ENCODE measurements around the gene BMF. TPM values are rescaled to one million over a fixed set of nuclear protein-coding genes. Genes with fewer than 3 reads are reported as not detected.

The BMF gene
- total RNA-seq, 2 experiments from 2014 or later: 7.6 to 8.4 TPM

GRCh38 chr15:40100947-40101905 is 7.5 kb downstream of the BMF start:
- ATAC-seq: no peak
- Mint-ChIP-seq H3K27ac (peak overlapping the region; percentile 76), H3K9me3 (ENCODE audit: low read depth) (no peaks in the 10 kb centered on the region), H3K4me1 (peaks cover 90% of the 10 kb centered on the region), H3K27me3 (no peaks in the 10 kb centered on the region), H3K36me3 (ENCODE audit: low read depth) (no peaks in the 10 kb centered on the region), H3K4me3 (no peak overlapping the region)
- ChIA-PET CTCF (interaction anchor here (0.9 to 8.1 kb wide), 4 partner anchors 14 to 54 kb away, joined by 3 to 67 read pairs (median 4); no protein-coding TSS in a partner anchor), POLR2A (interaction anchor here (1.0 kb wide), 1 partner anchor 54 kb away, joined by 3 read pairs; no protein-coding TSS in a partner anchor)
- no peak for DNase-seq
- intact Hi-C loops (cut with DNase I, micrococcal nuclease): no loop called here

DNA sequence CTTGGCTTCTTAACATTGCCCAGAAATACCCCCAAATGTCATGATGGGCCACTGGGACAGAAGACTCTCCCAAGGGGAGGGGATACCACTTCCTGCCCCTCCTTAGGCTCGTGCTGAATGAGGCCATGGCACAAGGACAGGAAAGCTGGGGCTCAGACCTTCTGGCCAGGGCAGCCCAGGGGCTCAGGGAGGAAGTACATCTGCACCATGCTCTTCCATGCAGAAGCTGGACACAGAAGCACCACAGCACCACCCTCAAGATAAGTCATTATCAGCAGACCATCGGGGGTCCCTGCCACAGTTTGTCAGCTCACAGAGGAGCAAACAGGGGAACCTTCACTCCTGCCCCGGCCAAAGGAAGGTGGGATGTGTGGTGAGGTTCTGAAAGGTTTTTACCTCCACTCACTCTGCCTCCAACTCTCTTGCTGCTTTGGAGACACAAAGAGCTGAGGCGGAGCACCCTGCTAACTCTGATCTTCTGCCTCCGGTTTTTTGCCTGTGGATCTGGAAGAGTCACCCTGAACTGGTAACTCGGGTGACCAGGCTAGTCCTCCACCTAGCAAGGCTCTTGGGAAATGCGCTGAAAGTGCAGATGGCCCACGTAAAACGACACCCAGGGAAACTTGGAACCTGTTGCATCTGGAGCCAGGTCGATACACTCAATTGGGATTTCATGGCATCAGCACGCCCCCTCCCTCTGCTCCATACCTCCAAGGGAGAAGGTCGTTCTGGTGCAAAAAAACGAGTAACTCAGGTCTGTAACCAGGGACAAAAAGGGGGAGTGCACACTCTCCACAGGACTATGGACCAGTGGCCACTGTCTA is 8.3 kb downstream of the BMF start:
- Mint-ChIP-seq H3K36me3 (ENCODE audit: low read depth) (no peaks in the 10 kb centered on the region), H3K27ac (peak overlapping the region; percentile 76), H3K4me3 (no peak overlapping the region), H3K9me3 (ENCODE audit: low read depth) (no peaks in the 10 kb centered on the region), H3K27me3 (no peaks in the 10 kb centered on the region), H3K4me1 (peaks cover 90% of the 10 kb centered on the region)
- ATAC-seq (no peak), DNase-seq (no peak)
- ChIA-PET CTCF (interaction anchor here (0.6 to 8.1 kb wide), 6 partner anchors 8 to 345 kb away, joined by 3 to 85 read pairs (median 4); partner anchors contain the start of gene BMF), POLR2A (interaction anchor here (0.6 to 1.0 kb wide), 3 partner anchors 53 to 185 kb away, joined by 3 to 4 read pairs (median 3); no protein-coding TSS in a partner anchor)
- intact Hi-C loops (cut with DNase I, micrococcal nuclease): no loop called here

- intact Hi-C loops (cut with DNase I, micrococcal nuclease): loop anchor here (1.0 to 5.0 kb wide), 4 partner anchors 8 to 471 kb away; partner anchors contain the start of gene FSIP1 (in 1 of the 2)
- no peaks in the 10 kb centered on the region for H3K36me3 Mint-ChIP-seq (ENCODE audit: low read depth)
- CTCF ChIA-PET: interaction anchor here (0.6 to 8.1 kb wide), 11 partner anchors 9 to 270 kb away, joined by 3 to 85 read pairs (median 4); partner anchors contain the start of gene BMF
- POLR2A ChIA-PET: interaction anchor here (0.6 to 1.1 kb wide), 3 partner anchors 8 to 342 kb away, joined by 4 to 9 read pairs (median 5); partner anchors contain the start of gene BAHD1
- H3K9me3 Mint-ChIP-seq (ENCODE audit: low read depth): no peaks in the 10 kb centered on the region
- no peaks in the 10 kb centered on the region for H3K27me3 Mint-ChIP-seq
- peak overlapping the region; percentile 65 for H3K4me3 Mint-ChIP-seq
- ATAC-seq: peak; percentile 94
- H3K4me1 Mint-ChIP-seq: peaks cover 81% of the 10 kb centered on the region
- peak overlapping the region; percentile 97 for H3K27ac Mint-ChIP-seq
- peak; percentile 87 for DNase-seq
Measured at GRCh38 chr15:40098489-40099261, 10.0 kb downstream of the BMF start.

GRCh38 chr15:40097968-40098476 is 10.7 kb downstream of the BMF start:
- Mint-ChIP-seq H3K4me1 (peaks cover 79% of the 10 kb centered on the region), H3K36me3 (ENCODE audit: low read depth) (no peaks in the 10 kb centered on the region), H3K4me3 (peak overlapping the region; percentile 65), H3K27me3 (no peaks in the 10 kb centered on the region), H3K27ac (peak overlapping the region; percentile 97), H3K9me3 (ENCODE audit: low read depth) (no peaks in the 10 kb centered on the region)
- intact Hi-C loops (cut with DNase I, micrococcal nuclease): loop anchor here (1.0 to 5.0 kb wide), 4 partner anchors 8 to 471 kb away; partner anchors contain the start of gene FSIP1 (in 1 of the 2)
- DNase-seq (no peak), ATAC-seq (peak; percentile 5)
- ChIA-PET CTCF (interaction anchor here (0.7 to 8.1 kb wide), 9 partner anchors 10 to 177 kb away, joined by 3 to 85 read pairs (median 4); partner anchors contain the start of gene BMF), POLR2A (interaction anchor here (0.9 to 1.2 kb wide), 3 partner anchors 9 to 51 kb away, joined by 3 to 5 read pairs (median 4); no protein-coding TSS in a partner anchor)

GRCh38 chr15:40097096-40097967 is 11.3 kb downstream of the BMF start:
- H3K36me3 Mint-ChIP-seq (ENCODE audit: low read depth): no peaks in the 10 kb centered on the region
- POLR2A ChIA-PET: interaction anchor here (0.6 to 2.4 kb wide), 5 partner anchors 9 to 49 kb away, joined by 3 to 17 read pairs (median 3); no protein-coding TSS in a partner anchor
- CTCF ChIA-PET: interaction anchor here (0.7 to 8.1 kb wide), 14 partner anchors 11 to 512 kb away, joined by 3 to 85 read pairs (median 4); partner anchors contain the start of gene BMF
- H3K4me3 Mint-ChIP-seq: no peak overlapping the region
- ATAC-seq (no peak), DNase-seq (no peak)
- H3K27me3 Mint-ChIP-seq: no peaks in the 10 kb centered on the region
- H3K4me1 Mint-ChIP-seq: peaks cover 73% of the 10 kb centered on the region
- intact Hi-C loops (cut with DNase I, micrococcal nuclease): loop anchor here in 1 of 2 experiments (5.0 kb wide), 1 partner anchor 470 kb away; no protein-coding TSS in a partner anchor
- H3K9me3 Mint-ChIP-seq (ENCODE audit: low read depth): no peaks in the 10 kb centered on the region
- H3K27ac Mint-ChIP-seq: peak overlapping the region; percentile 97

- ATAC-seq (peak; percentile 28), DNase-seq (no peak)
- H3K27me3 Mint-ChIP-seq: no peaks in the 10 kb centered on the region
- CTCF ChIA-PET: interaction anchor here (0.6 to 8.1 kb wide), 11 partner anchors 9 to 188 kb away, joined by 3 to 85 read pairs (median 5); partner anchors contain the start of gene BMF
- no peaks in the 10 kb centered on the region for H3K9me3 Mint-ChIP-seq (ENCODE audit: low read depth)
- POLR2A ChIA-PET: interaction anchor here (0.5 to 2.4 kb wide), 6 partner anchors 11 to 134 kb away, joined by 3 to 17 read pairs (median 3); no protein-coding TSS in a partner anchor
- intact Hi-C loops (cut with DNase I, micrococcal nuclease): loop anchor here in 1 of 2 experiments (5.0 kb wide), 1 partner anchor 469 kb away; no protein-coding TSS in a partner anchor
- peak overlapping the region; percentile 18 for H3K4me3 Mint-ChIP-seq
- peaks cover 66% of the 10 kb centered on the region for H3K4me1 Mint-ChIP-seq
- peaks cover 4% of the 10 kb centered on the region for H3K36me3 Mint-ChIP-seq (ENCODE audit: low read depth)
- H3K27ac Mint-ChIP-seq: peak overlapping the region; percentile 97
Measured at GRCh38 chr15:40096094-40096891, 12.4 kb downstream of the BMF start.

DNA sequence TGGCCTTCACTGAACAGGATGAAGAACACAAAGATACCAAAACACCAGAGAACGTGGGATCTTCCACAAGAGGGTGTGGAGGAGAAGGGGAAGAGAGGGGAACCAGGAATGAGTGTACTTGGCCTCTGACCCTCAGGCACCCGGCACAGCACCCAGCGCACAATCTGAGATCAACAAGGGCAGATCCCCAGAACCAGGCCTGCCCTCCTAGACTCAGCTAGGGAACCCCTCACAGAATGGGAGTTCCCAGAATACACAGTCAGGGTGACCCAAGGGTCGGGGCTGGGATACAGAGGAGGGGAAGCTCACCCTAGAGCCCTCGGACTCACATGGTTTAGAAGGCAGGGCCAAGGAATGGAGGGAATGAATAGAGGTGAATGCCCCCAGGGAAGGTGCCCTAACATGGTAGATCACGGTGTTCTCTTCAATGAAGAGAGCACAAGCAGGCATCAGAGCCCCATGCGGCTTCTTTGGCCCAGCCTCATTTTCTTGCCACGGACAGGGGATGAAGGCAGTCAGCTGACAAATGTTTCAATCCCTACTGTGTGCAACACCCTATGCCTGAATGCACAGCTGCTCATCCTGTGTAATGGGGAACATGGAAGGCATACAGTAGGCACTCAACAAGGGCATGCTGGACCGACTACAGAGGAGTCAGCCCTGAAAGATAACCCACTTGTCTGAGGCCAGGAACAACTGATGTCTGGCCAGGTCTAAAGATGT is 13.1 kb downstream of the BMF start:
- Mint-ChIP-seq H3K36me3 (ENCODE audit: low read depth) (peaks cover 4% of the 10 kb centered on the region), H3K4me3 (no peak overlapping the region), H3K27me3 (no peaks in the 10 kb centered on the region), H3K4me1 (peaks cover 58% of the 10 kb centered on the region), H3K9me3 (ENCODE audit: low read depth) (no peaks in the 10 kb centered on the region), H3K27ac (peak overlapping the region; percentile 90)
- no peak for DNase-seq
- ATAC-seq: no peak
- CTCF ChIA-PET: interaction anchor here (0.6 to 8.1 kb wide), 8 partner anchors 8 to 185 kb away, joined by 3 to 85 read pairs (median 6); partner anchors contain the start of gene BMF
- intact Hi-C loops (cut with DNase I, micrococcal nuclease): loop anchor here in 1 of 2 experiments (5.0 kb wide), 1 partner anchor 468 kb away; no protein-coding TSS in a partner anchor
- POLR2A ChIA-PET: interaction anchor here (0.5 to 2.4 kb wide), 3 partner anchors 11 to 133 kb away, joined by 3 to 17 read pairs (median 6); no protein-coding TSS in a partner anchor

- peaks cover 4% of the 10 kb centered on the region for H3K36me3 Mint-ChIP-seq (ENCODE audit: low read depth)
- intact Hi-C loops (cut with DNase I, micrococcal nuclease): no loop called here
- DNase-seq: no peak
- H3K9me3 Mint-ChIP-seq (ENCODE audit: low read depth): no peaks in the 10 kb centered on the region
- H3K27ac Mint-ChIP-seq: no peak overlapping the region
- ATAC-seq: no peak
- H3K4me1 Mint-ChIP-seq: peaks cover 45% of the 10 kb centered on the region
- POLR2A ChIA-PET: no interaction called here
- CTCF ChIA-PET: interaction anchor here (0.9 to 3.9 kb wide), 3 partner anchors 11 to 49 kb away, joined by 3 to 37 read pairs (median 5); no protein-coding TSS in a partner anchor
- H3K27me3 Mint-ChIP-seq: no peaks in the 10 kb centered on the region
- H3K4me3 Mint-ChIP-seq: no peak overlapping the region
Measured at GRCh38 chr15:40094156-40094555, 14.5 kb downstream of the BMF start.

Measured in activated CD4-positive, alpha-beta T cell treated with anti-CD3 and anti-CD28 coated beads for 36 hours (primary cell).